Measurements from ENCODE around the gene CEACAM8.
"Not testable (repeated sequence)": the region's sequence is repeated elsewhere in the genome, so short reads cannot be mapped to it uniquely, and the experiment has no call there.

The CEACAM8 gene

GRCh38 chr19:42554046-42554575 is 40.6 kb downstream of the CEACAM8 start:
- Histone ChIP-seq H3K9ac (ENCODE audit: low read length in 2 of 2) (no peak overlapping the region), H3K27me3 (ENCODE audit: control insufficient read depth in 1 of 2, insufficient read depth in 2 of 2, low read length in 2 of 2) (peaks cover 0 to 4% of the 10 kb centered on the region in 2 donors), H3K27ac (ENCODE audit: low read length) (no peak overlapping the region)

DNA sequence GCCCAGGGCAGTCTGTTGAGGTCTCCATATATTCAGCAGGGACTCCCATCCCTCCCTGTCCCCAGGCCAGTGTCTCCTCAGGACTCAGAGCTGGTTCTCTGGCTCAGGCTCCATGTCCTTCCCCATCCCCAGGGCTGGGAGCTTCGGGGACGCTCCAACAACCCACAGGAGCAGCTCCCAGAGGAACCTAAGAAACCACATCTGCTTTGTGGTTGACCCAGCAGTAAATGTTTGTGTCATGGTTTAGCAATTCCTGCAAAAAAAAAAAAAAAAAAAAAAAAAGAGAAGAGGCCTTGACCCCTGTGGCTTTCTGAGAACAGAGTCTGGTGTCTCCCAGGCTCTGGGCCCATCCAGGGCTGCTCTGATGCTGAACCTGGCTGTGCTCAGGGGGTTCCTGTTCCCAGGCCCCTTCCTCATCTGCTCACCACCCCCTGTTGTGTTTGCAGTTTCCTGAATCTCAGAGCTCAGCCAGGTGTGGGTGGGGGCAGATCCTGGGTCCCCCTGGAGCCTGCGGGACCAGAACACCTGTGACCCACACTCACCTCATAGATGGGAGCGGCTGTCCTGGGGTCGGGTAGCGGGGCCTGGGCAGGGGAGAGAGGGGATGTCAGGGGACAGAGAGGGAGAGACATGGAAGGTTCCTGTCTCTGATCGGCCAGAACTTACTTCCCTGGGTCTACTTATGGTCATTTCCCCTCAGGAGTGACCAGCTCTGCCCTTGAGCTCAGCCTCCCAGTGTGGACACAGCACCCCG is 41.3 kb downstream of the CEACAM8 start:
- peaks cover 0 to 3% of the 10 kb centered on the region in 2 donors for H3K9me3 ChIP-seq (ENCODE audit: control insufficient read depth in 2 of 2, low read length in 2 of 2)
- no peak overlapping the region for H3K9ac ChIP-seq (ENCODE audit: low read length in 2 of 2)
- no peak overlapping the region for H3K4me3 ChIP-seq (ENCODE audit: low read length in 2 of 2)
- H3K36me3 ChIP-seq (ENCODE audit: control insufficient read depth in 2 of 2, insufficient read depth in 2 of 2, low read length in 2 of 2) = no peaks in the 10 kb centered on the region
- H3K27me3 ChIP-seq (ENCODE audit: control insufficient read depth in 1 of 2, insufficient read depth in 2 of 2, low read length in 2 of 2) = peaks cover 0 to 4% of the 10 kb centered on the region in 2 donors
- H3K4me1 ChIP-seq (ENCODE audit: control insufficient read depth, insufficient read depth, low read length) = no peaks in the 10 kb centered on the region
- H3K27ac ChIP-seq (ENCODE audit: low read length) = no peak overlapping the region

More at GRCh38 chr19:42554046-42554575, 40.6 kb downstream of the CEACAM8 start:
- peaks cover 0 to 3% of the 10 kb centered on the region in 2 donors for H3K9me3 ChIP-seq (ENCODE audit: control insufficient read depth in 2 of 2, low read length in 2 of 2)
- no peak overlapping the region for H3K4me3 ChIP-seq (ENCODE audit: low read length in 2 of 2)
- H3K4me1 ChIP-seq (ENCODE audit: control insufficient read depth, insufficient read depth, low read length) = no peaks in the 10 kb centered on the region
- H3K36me3 ChIP-seq (ENCODE audit: control insufficient read depth in 2 of 2, insufficient read depth in 2 of 2, low read length in 2 of 2) = no peaks in the 10 kb centered on the region

DNA sequence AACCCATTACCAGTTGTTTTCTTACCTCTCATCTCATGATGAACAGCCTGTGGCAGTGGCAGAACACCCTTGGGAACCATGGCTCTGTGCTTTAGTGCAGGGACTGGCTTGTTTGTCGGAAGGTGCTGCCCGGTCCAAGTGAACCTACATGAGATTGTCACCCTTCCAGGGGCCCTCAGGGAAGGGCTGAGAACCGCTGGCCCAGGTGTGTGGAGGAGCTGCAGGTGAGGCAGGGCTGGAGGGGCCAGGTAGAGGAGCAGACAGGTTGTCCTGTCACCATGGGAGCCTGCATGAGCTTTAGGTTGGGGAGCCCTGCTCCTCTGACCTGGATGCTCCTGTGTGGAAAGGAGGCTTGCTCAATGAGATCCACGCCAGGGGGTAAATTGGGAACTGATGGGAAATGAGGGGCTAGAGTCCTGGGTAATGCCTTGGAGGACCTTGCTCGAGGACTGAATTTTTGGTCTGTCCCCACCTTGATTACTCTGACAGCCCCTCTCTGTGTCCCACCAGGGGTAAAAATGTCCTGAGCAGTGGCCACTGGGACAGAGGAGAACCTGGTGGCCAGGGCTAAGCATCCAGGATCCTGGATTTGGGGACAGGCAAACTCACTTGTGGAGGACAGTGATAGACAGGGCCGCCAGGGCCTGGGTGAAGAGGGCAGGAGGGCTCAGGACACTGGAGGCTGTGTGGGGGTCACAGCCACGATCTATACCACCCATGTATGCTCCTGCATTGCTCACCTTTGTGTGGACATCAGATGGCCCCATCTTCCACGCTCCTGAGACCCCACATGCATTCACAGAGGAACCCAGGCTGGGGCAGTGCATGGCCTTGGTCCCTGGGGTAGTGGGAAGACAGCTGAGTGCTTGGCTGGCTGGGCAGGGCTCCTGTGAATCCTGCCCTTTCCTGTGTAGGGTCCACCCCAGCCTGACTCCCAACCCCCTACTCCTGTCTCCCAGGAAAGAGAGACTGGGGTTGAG is 42.3 kb downstream of the CEACAM8 start:
- no peak overlapping the region for H3K9ac ChIP-seq (ENCODE audit: low read length in 2 of 2)
- no peaks in the 10 kb centered on the region for H3K4me1 ChIP-seq (ENCODE audit: control insufficient read depth, insufficient read depth, low read length)
- H3K4me3 ChIP-seq (ENCODE audit: low read length in 2 of 2) = no peak overlapping the region
- H3K36me3 ChIP-seq (ENCODE audit: control insufficient read depth in 2 of 2, insufficient read depth in 2 of 2, low read length in 2 of 2) = no peaks in the 10 kb centered on the region
- H3K27ac ChIP-seq (ENCODE audit: low read length) = no peak overlapping the region
- H3K9me3 ChIP-seq (ENCODE audit: control insufficient read depth in 2 of 2, low read length in 2 of 2) = peaks cover 0 to 3% of the 10 kb centered on the region in 2 donors
- peaks cover 0 to 4% of the 10 kb centered on the region in 2 donors for H3K27me3 ChIP-seq (ENCODE audit: control insufficient read depth in 1 of 2, insufficient read depth in 2 of 2, low read length in 2 of 2)

DNA sequence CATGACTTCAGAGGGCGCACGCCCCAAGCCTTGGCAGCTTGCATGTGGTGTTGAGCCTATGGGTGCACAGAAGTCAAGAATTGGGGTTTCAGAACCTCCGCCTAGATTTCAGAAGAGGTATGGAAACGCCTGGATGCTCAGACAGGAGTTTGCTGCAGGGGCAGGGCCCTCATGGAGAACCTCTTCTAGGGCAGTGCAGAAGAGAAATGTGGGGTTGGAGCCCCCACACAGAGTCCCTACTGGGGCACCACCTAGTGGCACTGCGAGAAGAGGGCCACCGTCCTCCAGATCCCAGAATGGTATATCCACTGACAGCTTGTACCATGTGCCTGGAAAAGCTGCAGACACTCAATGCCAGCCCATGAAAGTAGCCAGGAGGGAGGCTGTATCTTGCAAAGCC is 44.2 kb downstream of the CEACAM8 start:
- not testable (repeated sequence) for H3K4me3 ChIP-seq (ENCODE audit: low read length in 2 of 2); H3K27ac ChIP-seq (ENCODE audit: low read length); H3K27me3 ChIP-seq (ENCODE audit: control insufficient read depth in 1 of 2, insufficient read depth in 2 of 2, low read length in 2 of 2); H3K9ac ChIP-seq (ENCODE audit: low read length in 2 of 2); H3K36me3 ChIP-seq (ENCODE audit: control insufficient read depth in 2 of 2, insufficient read depth in 2 of 2, low read length in 2 of 2); H3K4me1 ChIP-seq (ENCODE audit: control insufficient read depth, insufficient read depth, low read length); H3K9me3 ChIP-seq (ENCODE audit: control insufficient read depth in 2 of 2, low read length in 2 of 2)

DNA sequence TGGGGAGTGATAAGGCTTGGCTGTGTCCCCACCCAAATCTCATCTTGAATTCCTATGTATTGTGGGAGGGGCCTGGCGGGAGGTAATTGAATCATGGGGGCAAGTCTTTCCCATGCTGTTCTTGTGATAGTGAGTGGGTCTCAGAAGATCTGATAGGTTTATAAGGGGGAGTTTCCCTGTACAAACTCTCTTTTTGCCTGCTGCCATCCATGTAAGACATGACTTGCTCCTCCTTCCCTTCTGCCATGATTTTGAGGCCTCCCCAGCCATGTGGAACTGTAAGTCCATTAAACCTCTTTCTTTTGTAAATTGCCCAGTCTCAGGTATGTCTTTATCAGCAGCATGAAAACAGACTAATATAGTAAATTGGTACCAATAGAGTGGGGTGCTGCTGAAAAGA is 45.7 kb downstream of the CEACAM8 start:
- H3K27ac ChIP-seq (ENCODE audit: low read length); H3K9ac ChIP-seq (ENCODE audit: low read length in 2 of 2); H3K4me3 ChIP-seq (ENCODE audit: low read length in 2 of 2); H3K27me3 ChIP-seq (ENCODE audit: control insufficient read depth in 1 of 2, insufficient read depth in 2 of 2, low read length in 2 of 2); H3K4me1 ChIP-seq (ENCODE audit: control insufficient read depth, insufficient read depth, low read length); H3K9me3 ChIP-seq (ENCODE audit: control insufficient read depth in 2 of 2, low read length in 2 of 2); H3K36me3 ChIP-seq (ENCODE audit: control insufficient read depth in 2 of 2, insufficient read depth in 2 of 2, low read length in 2 of 2): not testable (repeated sequence)

DNA sequence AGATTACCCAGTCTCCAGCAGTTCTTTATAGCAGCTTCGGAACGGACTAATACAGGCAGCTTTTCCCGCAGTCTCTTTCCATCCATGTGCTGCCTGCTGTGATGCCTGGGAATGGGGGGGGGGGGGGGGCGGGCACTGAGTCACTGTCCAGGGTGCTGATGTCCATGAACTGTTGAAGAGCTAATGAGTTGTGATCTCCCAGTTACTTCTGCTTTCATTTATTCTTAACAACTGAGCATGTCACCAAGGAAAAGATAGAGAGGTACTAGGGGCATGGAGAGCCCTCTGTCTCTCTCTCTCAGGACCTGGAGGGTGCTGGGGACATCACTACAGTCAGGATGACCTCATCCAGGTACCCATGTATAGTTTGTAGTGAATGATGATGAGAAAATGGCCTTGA is 46.2 kb downstream of the CEACAM8 start:
- Histone ChIP-seq H3K27me3 (ENCODE audit: control insufficient read depth in 1 of 2, insufficient read depth in 2 of 2, low read length in 2 of 2) (no peaks in the 10 kb centered on the region), H3K36me3 (ENCODE audit: control insufficient read depth in 2 of 2, insufficient read depth in 2 of 2, low read length in 2 of 2) (no peaks in the 10 kb centered on the region), H3K27ac (ENCODE audit: low read length) (no peak overlapping the region), H3K9ac (ENCODE audit: low read length in 2 of 2) (no peak overlapping the region), H3K4me3 (ENCODE audit: low read length in 2 of 2) (no peak overlapping the region), H3K4me1 (ENCODE audit: control insufficient read depth, insufficient read depth, low read length) (no peaks in the 10 kb centered on the region), H3K9me3 (ENCODE audit: control insufficient read depth in 2 of 2, low read length in 2 of 2) (peaks cover 0 to 3% of the 10 kb centered on the region in 2 donors)

- peaks cover 0 to 3% of the 10 kb centered on the region in 2 donors for H3K9me3 ChIP-seq (ENCODE audit: control insufficient read depth in 2 of 2, low read length in 2 of 2)
- no peak overlapping the region for H3K9ac ChIP-seq (ENCODE audit: low read length in 2 of 2)
- H3K36me3 ChIP-seq (ENCODE audit: control insufficient read depth in 2 of 2, insufficient read depth in 2 of 2, low read length in 2 of 2) = no peaks in the 10 kb centered on the region
- H3K4me3 ChIP-seq (ENCODE audit: low read length in 2 of 2) = no peak overlapping the region
- no peaks in the 10 kb centered on the region for H3K27me3 ChIP-seq (ENCODE audit: control insufficient read depth in 1 of 2, insufficient read depth in 2 of 2, low read length in 2 of 2)
- H3K4me1 ChIP-seq (ENCODE audit: control insufficient read depth, insufficient read depth, low read length) = no peaks in the 10 kb centered on the region
- H3K27ac ChIP-seq (ENCODE audit: low read length) = no peak overlapping the region
These were observed 46.8 kb downstream of the CEACAM8 start for GRCh38 chr19:42547929-42548328.

DNA sequence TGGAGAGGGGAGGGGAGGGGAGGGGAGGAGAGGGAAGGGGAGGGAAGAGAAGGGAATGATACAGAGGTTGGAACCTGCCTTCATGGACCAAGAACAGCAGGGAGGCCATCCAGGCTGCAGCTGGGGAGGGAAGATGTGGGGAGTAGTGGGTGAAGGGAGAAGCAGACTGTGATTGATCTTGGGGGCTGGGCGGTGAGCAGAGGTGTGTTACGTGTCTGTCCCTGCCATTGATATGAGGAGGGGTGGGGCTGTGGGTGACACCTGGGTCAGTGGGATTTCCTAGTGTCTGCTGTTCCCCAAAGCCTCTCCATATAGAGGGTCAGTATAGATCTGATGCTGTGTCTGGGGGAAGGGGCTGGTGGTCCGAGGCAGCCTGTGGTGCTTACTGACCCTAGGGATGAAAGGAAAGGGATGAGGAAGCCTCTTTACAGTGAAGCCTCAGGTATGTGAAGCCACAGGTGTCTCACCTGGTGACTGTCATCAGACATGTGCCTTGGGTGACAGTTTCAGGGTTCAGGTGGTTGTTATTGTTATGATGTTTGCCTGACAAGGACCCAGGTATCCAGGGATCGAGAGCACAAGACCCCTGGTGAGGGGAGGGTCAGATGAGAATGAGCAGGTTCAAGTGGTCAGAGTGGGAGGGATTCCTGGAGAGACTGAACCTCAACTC is 47.8 kb downstream of the CEACAM8 start:
- H3K27ac ChIP-seq (ENCODE audit: low read length) = no peak overlapping the region
- no peak overlapping the region for H3K9ac ChIP-seq (ENCODE audit: low read length in 2 of 2)
- H3K27me3 ChIP-seq (ENCODE audit: control insufficient read depth in 1 of 2, insufficient read depth in 2 of 2, low read length in 2 of 2) = no peaks in the 10 kb centered on the region
- H3K4me1 ChIP-seq (ENCODE audit: control insufficient read depth, insufficient read depth, low read length) = no peaks in the 10 kb centered on the region
- H3K36me3 ChIP-seq (ENCODE audit: control insufficient read depth in 2 of 2, insufficient read depth in 2 of 2, low read length in 2 of 2) = no peaks in the 10 kb centered on the region
- H3K4me3 ChIP-seq (ENCODE audit: low read length in 2 of 2) = no peak overlapping the region
- peaks cover 0 to 3% of the 10 kb centered on the region in 2 donors for H3K9me3 ChIP-seq (ENCODE audit: control insufficient read depth in 2 of 2, low read length in 2 of 2)

GRCh38 chr19:42544146-42544545 is 50.6 kb downstream of the CEACAM8 start:
- Histone ChIP-seq H3K9ac (ENCODE audit: low read length in 2 of 2) (no peak overlapping the region), H3K9me3 (ENCODE audit: control insufficient read depth in 2 of 2, low read length in 2 of 2) (no peaks in the 10 kb centered on the region), H3K27me3 (ENCODE audit: control insufficient read depth in 1 of 2, insufficient read depth in 2 of 2, low read length in 2 of 2) (no peaks in the 10 kb centered on the region), H3K4me1 (ENCODE audit: control insufficient read depth, insufficient read depth, low read length) (no peaks in the 10 kb centered on the region), H3K36me3 (ENCODE audit: control insufficient read depth in 2 of 2, insufficient read depth in 2 of 2, low read length in 2 of 2) (no peaks in the 10 kb centered on the region), H3K27ac (ENCODE audit: low read length) (no peak overlapping the region), H3K4me3 (ENCODE audit: low read length in 2 of 2) (no peak overlapping the region)

DNA sequence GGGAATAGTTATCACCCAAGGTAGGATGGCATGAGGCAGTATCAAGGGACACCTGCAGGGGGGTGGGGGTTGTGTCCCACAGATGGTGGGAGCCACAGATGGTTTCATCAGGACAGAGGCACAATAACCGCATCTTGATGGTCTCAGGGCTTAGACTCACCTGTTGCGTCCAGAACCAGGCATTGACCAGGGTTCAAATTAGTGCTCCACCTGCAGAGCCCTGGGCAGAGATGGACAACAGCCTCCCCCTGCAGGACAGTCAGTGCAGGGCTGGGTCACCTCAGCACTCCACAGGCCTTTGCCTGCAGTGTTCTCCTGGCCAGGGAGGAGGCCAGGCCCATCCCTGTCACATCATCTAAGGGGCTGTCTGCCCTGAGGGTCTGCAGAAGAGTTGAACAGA is 51.9 kb downstream of the CEACAM8 start:
- no peaks in the 10 kb centered on the region for H3K9me3 ChIP-seq (ENCODE audit: control insufficient read depth in 2 of 2, low read length in 2 of 2)
- H3K27me3 ChIP-seq (ENCODE audit: control insufficient read depth in 1 of 2, insufficient read depth in 2 of 2, low read length in 2 of 2) = no peaks in the 10 kb centered on the region
- no peak overlapping the region for H3K4me3 ChIP-seq (ENCODE audit: low read length in 2 of 2)
- no peak overlapping the region for H3K9ac ChIP-seq (ENCODE audit: low read length in 2 of 2)
- H3K36me3 ChIP-seq (ENCODE audit: control insufficient read depth in 2 of 2, insufficient read depth in 2 of 2, low read length in 2 of 2) = no peaks in the 10 kb centered on the region
- no peaks in the 10 kb centered on the region for H3K4me1 ChIP-seq (ENCODE audit: control insufficient read depth, insufficient read depth, low read length)
- no peak overlapping the region for H3K27ac ChIP-seq (ENCODE audit: low read length)
